ENCODE results near the gene APBB2.

DNA sequence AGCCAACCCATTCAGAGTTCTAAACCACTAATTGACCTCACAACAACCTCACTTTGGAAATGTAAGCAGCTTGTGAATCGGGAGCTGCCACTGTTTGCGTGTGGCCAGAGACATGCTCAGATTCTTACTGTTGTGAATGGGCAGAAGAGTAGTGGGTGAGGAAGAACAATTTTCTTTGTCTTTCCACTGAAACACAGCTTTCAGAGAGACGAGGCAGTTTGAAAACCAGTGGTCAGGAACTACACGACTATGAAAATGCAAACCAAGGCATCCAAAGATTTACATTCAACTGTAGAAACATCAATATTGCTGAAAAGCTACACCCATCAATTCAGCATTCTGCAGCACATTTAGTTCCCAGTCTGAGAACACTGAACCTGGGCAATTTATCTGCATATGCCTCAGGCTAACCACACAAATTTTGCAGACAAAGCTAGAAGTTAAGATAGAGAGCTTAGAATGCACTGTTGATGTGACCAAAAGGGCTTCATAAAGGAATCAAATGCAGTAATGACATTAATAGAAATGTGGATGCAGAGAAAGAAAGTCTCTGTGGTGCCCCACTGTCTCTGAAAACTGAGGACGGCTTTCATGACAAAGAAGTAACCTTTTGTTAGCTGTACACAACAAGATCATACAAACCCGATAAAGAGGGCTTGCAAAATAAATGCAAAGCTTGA is 134.3 kb downstream of the APBB2 start:
- no peak for TF ChIP-seq EZH2 (IDR thresholded peaks at IDR 0.05)
- TF ChIP-seq POLR2AphosphoS5 (IDR thresholded peaks at IDR 0.05; ENCODE audit: borderline replicate concordance, low read depth, low read length), result no peak
